ENCODE results near the gene ZKSCAN8.

The ZKSCAN8 gene

GRCh38 chr6:28139860-28140543 lies 1.7 kb upstream of the ZKSCAN8 start:
- no peak for DNase-seq (ENCODE audit: low read depth, low spot score)

- DNase-seq (ENCODE audit: low read depth, low spot score), result no peak
Observed at GRCh38 chr6:28140616-28141015, 1.1 kb upstream of the ZKSCAN8 start.

GRCh38 chr6:28142446-28142845 lies 763 bp downstream of the ZKSCAN8 start:
- DNase-seq (ENCODE audit: low read depth, low spot score), result no peak

- DNase-seq (ENCODE audit: low read depth, low spot score), result no peak
Observed at GRCh38 chr6:28145231-28145630, 3.5 kb downstream of the ZKSCAN8 start.

- no peak for DNase-seq (ENCODE audit: low read depth, low spot score)
Observed at GRCh38 chr6:28152531-28152930, 10.8 kb downstream of the ZKSCAN8 start.

GRCh38 chr6:28153546-28153945 lies 11.9 kb downstream of the ZKSCAN8 start:
- no peak for DNase-seq (ENCODE audit: low read depth, low spot score)

- DNase-seq (ENCODE audit: low read depth, low spot score), result no peak
Observed at GRCh38 chr6:28154357-28154756, 12.7 kb downstream of the ZKSCAN8 start.

- no peak for DNase-seq (ENCODE audit: low read depth, low spot score)
Observed at GRCh38 chr6:28158318-28158717, 16.6 kb downstream of the ZKSCAN8 start.

GRCh38 chr6:28159029-28159607 lies 17.4 kb downstream of the ZKSCAN8 start:
- DNase-seq (ENCODE audit: low read depth, low spot score), result no peak

- DNase-seq (ENCODE audit: low read depth, low spot score), result no peak
Observed at GRCh38 chr6:28160233-28160632, 18.6 kb downstream of the ZKSCAN8 start.

- DNase-seq (ENCODE audit: low read depth, low spot score), result no peak
Observed at GRCh38 chr6:28161410-28162079, 19.9 kb downstream of the ZKSCAN8 start.

- DNase-seq (ENCODE audit: low read depth, low spot score), result no peak
Observed at GRCh38 chr6:28165563-28165962, 23.9 kb downstream of the ZKSCAN8 start.

- no peak for DNase-seq (ENCODE audit: low read depth, low spot score)
Observed at GRCh38 chr6:28167068-28167467, 25.4 kb downstream of the ZKSCAN8 start.

- DNase-seq (ENCODE audit: low read depth, low spot score), result no peak
Observed at GRCh38 chr6:28167926-28168325, 26.2 kb downstream of the ZKSCAN8 start.

- no peak for DNase-seq (ENCODE audit: low read depth, low spot score)
Observed at GRCh38 chr6:28171271-28171670, 29.6 kb downstream of the ZKSCAN8 start.

- DNase-seq (ENCODE audit: low read depth, low spot score), result no peak
Observed at GRCh38 chr6:28172006-28172405, 30.3 kb downstream of the ZKSCAN8 start.

GRCh38 chr6:28176373-28176772 lies 34.7 kb downstream of the ZKSCAN8 start:
- DNase-seq (ENCODE audit: low read depth, low spot score), result no peak

- DNase-seq (ENCODE audit: low read depth, low spot score), result no peak
Observed at GRCh38 chr6:28182255-28182654, 40.6 kb downstream of the ZKSCAN8 start.

GRCh38 chr6:28188111-28188979 lies 46.7 kb downstream of the ZKSCAN8 start:
- no peak for DNase-seq (ENCODE audit: low read depth, low spot score)

- no peak for DNase-seq (ENCODE audit: low read depth, low spot score)
Observed at GRCh38 chr6:28200020-28200419, 58.3 kb downstream of the ZKSCAN8 start.

GRCh38 chr6:28203201-28203600 lies 61.5 kb downstream of the ZKSCAN8 start:
- no peak for DNase-seq (ENCODE audit: low read depth, low spot score)

- no peak for DNase-seq (ENCODE audit: low read depth, low spot score)
Observed at GRCh38 chr6:28205879-28206278, 64.2 kb downstream of the ZKSCAN8 start.
